NCI-H524 treated with DMSO at 0.1 percent for 48 hours (cell line): ENCODE results near the gene SF3B3.
A peak's percentile ranks its signal among the peaks of the same experiment; 100 is the strongest.
"Not testable (repeated sequence)": the region's sequence is repeated elsewhere in the genome, so short reads cannot be mapped to it uniquely, and the experiment has no call there.

Source experiments
- DNase-seq: peaks from one replicate; lab custom pipeline; 2025; lab: John Stamatoyannopoulos, UW

The SF3B3 gene

GRCh38 chr16:70511833-70512232, 11.8 kb upstream of the SF3B3 start:
- DNase-seq = no peak

GRCh38 chr16:70512456-70512855, 11.2 kb upstream of the SF3B3 start:
- DNase-seq = no peak

- DNase-seq = no peak
Observed at GRCh38 chr16:70520612-70521297, 2.9 kb upstream of the SF3B3 start.

GRCh38 chr16:70522216-70523075, 1.2 kb upstream of the SF3B3 start:
- no peak for DNase-seq

- DNase-seq = peak; percentile 83
Observed at GRCh38 chr16:70523076-70523742, 407 bp upstream of the SF3B3 start, which contains the start of gene COG4. Gene COG4 (minus strand): TSS chr16:70523554. CDS start chr16:70523543, 11 bp downstream.

GRCh38 chr16:70524399-70524825, 796 bp downstream of the SF3B3 start:
- DNase-seq = not testable (repeated sequence)

- DNase-seq = no peak
Observed at GRCh38 chr16:70526403-70526802, 2.8 kb downstream of the SF3B3 start.

GRCh38 chr16:70527315-70527996, 3.8 kb downstream of the SF3B3 start:
- DNase-seq = no peak

GRCh38 chr16:70529051-70529777, 5.6 kb downstream of the SF3B3 start:
- no peak for DNase-seq

GRCh38 chr16:70529954-70530353, 6.3 kb downstream of the SF3B3 start:
- DNase-seq = not testable (repeated sequence)

GRCh38 chr16:70534971-70535370, 11.4 kb downstream of the SF3B3 start:
- no peak for DNase-seq

GRCh38 chr16:70540994-70541393, 17.4 kb downstream of the SF3B3 start:
- no peak for DNase-seq

- DNase-seq = no peak
Observed at GRCh38 chr16:70544548-70544947, 20.9 kb downstream of the SF3B3 start.

GRCh38 chr16:70548936-70549335, 25.3 kb downstream of the SF3B3 start:
- DNase-seq = no peak

GRCh38 chr16:70550082-70550481, 26.5 kb downstream of the SF3B3 start:
- no peak for DNase-seq

- no peak for DNase-seq
Observed at GRCh38 chr16:70551788-70552187, 28.2 kb downstream of the SF3B3 start.

- DNase-seq = no peak
Observed at GRCh38 chr16:70552675-70553074, 29.1 kb downstream of the SF3B3 start.

- no peak for DNase-seq
Observed at GRCh38 chr16:70553645-70554044, 30.0 kb downstream of the SF3B3 start.

- no peak for DNase-seq
Observed at GRCh38 chr16:70556063-70556462, 32.4 kb downstream of the SF3B3 start.

GRCh38 chr16:70561623-70562022, 38.0 kb downstream of the SF3B3 start:
- no peak for DNase-seq

- no peak for DNase-seq
Observed at GRCh38 chr16:70563636-70564035, 40.0 kb downstream of the SF3B3 start.
